ENCODE measurements around the gene ANKLE2.
A peak's percentile ranks its signal among the peaks of the same experiment; 100 is the strongest.
"Not testable (repeated sequence)": the region's sequence is repeated elsewhere in the genome, so short reads cannot be mapped to it uniquely, and the experiment has no call there.

The ANKLE2 gene

GRCh38 chr12:132776816-132777568 is 15.4 kb upstream of the ANKLE2 start:
- DNase-seq (ENCODE audit: low spot score) = no peak

GRCh38 chr12:132776230-132776625 is 14.6 kb upstream of the ANKLE2 start:
- DNase-seq (ENCODE audit: low spot score) = not testable (repeated sequence)

DNA sequence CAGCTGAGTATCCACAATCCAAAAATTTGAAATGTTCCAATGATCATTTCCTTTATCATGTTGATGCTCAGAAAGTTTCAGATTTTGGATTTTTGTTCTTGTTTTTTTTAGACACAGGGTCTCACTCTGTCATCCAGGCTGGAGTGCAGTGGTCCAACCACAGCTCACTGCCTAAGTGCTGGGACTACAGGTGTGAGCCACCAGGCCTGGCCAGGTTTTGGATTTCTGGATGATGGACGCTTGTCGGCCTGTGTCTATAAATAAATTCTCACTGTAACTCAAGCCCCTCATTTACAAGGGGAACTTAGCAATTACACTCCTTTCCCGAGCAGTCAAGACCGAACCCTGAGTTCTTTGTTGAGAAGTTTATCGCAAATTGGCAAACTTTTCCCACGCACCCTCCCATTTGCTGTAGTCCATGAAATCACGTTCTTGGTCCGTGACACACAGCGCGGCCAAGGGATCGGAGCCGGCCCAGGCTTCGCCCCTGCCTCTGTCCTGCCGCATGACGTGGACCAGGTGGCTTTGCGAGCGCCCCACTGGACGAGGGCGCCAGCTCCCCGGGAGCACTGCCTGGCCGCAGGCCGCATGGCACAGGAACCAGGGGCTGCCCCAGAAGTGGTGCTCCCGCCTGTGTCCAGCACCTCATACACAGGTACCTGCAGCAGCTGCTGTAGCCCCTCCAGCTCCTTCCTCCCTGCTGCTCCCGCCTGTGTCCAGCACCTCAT is 14.0 kb upstream of the ANKLE2 start:
- DNase-seq (ENCODE audit: low spot score) = no peak

DNA sequence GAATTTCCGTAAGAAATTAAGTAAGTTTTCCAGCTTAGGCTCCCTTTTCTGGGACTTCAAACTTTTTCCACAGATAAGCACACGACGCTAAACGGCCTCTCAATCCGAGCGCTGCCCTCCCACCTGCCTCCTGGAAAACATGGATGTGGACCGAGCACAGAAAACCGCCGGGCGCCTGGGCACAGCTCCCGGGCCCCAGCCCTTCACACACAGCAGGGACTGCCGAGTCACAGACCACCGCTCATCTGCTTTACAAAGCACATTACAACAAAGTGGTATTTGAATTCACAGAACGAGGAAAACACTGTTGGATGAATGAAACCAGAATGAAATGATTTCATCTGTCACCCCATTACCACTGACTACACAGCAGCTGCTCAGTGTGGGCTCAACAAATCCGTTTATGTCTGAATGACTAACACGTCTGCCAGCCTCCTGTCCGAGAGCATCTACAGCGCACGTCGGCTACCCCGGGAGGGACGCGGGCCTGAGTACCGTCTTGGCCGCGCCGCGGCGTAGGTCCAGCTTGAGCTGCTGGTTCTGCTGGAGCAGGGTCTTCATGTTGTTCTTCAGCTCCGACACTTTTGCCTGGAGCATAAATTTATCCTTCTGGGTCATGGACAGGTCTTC is 13.1 kb upstream of the ANKLE2 start:
- DNase-seq (ENCODE audit: low spot score) = no peak

- DNase-seq (ENCODE audit: low spot score) = no peak
These were observed 12.5 kb upstream of the ANKLE2 start for GRCh38 chr12:132774159-132774558.

GRCh38 chr12:132773077-132773955 is 11.7 kb upstream of the ANKLE2 start:
- no peak for DNase-seq (ENCODE audit: low spot score)

- no peak for DNase-seq (ENCODE audit: low spot score)
These were observed 11.0 kb upstream of the ANKLE2 start for GRCh38 chr12:132772606-132773005.

DNA sequence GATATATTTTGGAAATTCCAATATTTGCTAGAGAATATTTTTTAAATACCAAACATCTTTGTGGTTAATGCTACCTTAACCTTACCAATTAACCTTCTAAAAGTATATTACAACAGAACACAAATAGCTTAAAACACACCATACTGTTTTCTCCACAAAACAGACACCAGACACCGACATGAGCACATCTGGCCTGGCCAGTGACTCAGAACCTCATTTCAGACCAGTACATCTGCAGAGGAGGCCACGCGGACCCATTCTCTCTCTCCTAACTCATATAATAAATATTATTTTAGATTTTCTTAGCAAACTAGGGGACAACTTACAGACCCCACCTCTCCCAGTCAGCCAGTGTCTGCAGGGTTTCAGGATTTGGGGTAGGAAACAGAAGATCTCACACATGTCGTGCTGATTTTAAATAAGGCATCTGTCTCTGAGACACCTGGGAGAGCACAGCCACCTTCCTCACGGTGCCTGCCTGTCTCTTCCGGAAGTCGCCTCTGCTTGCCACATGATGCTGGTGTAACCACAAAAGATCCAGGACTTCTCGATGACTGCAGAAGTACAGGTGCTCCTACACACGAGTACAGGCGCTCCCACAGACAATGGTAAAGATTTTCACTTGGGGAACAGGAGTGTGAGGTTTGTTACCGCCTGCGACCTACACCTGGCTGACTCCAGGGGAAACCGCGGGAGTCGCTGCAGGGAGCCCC is 9.7 kb upstream of the ANKLE2 start:
- DNase-seq (ENCODE audit: low spot score) = no peak

- DNase-seq (ENCODE audit: low spot score) = no peak
These were observed 4.9 kb upstream of the ANKLE2 start for GRCh38 chr12:132766380-132767085.

- no peak for DNase-seq (ENCODE audit: low spot score)
These were observed 3.7 kb upstream of the ANKLE2 start for GRCh38 chr12:132765361-132765760.

- no peak for DNase-seq (ENCODE audit: low spot score)
These were observed 2.6 kb upstream of the ANKLE2 start for GRCh38 chr12:132764231-132764630.

DNA sequence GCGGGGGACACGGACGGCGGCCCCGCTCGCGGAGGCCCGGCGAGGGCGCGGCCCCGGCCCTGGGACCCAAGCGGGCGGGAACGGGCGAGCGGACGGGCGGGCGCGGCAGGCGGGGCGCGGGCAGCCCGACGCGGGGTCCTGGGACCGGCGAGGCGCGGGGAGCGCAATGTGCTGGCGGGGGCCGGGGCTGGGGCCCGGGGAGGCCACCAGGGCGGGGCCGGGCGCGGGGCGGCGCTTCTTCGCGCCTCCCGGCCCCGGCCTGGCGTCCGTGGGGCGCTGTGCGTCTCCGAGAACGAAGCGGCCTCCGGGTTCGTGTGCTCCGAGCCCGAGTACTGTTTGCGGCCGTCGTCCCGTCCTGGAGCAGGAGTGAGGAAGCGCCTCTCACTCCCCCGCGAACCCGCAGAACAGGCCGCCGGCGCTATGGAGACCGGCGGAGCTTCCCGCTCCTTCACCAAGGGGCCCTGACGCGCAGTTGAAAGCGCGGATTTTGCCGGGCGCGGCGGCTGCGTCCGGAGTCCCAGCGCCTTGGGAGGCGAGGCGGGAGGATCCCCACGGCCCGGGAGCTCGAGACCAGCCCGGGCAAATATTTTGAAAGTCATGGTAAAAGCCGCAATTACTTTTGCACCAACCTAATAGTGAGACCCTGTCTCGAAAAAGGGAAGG is 420 bp upstream of the ANKLE2 start:
- peak; percentile 77 for DNase-seq (ENCODE audit: low spot score)

DNA sequence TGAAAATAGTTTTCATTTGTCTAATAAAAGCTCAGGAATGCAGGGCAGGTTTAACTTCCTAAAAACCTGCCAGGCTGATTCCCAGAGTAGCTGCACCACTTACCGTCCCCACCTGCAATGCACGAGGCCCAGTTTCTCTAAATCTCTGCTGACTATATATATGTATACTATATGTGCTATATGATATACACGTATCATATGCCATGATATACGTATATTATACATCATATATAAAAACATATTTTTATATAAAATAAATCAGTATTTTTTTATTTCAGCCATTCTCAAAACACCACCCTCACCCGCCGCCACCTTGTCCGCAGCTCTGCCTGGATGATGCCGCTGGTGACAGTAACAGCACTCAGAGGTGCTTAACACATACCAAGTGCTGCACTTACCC is 2.3 kb downstream of the ANKLE2 start:
- DNase-seq (ENCODE audit: low spot score) = no peak

- DNase-seq (ENCODE audit: low spot score) = not testable (repeated sequence)
These were observed 2.8 kb downstream of the ANKLE2 start for GRCh38 chr12:132758825-132759224.

- no peak for DNase-seq (ENCODE audit: low spot score)
These were observed 7.3 kb downstream of the ANKLE2 start for GRCh38 chr12:132754160-132754932.

DNA sequence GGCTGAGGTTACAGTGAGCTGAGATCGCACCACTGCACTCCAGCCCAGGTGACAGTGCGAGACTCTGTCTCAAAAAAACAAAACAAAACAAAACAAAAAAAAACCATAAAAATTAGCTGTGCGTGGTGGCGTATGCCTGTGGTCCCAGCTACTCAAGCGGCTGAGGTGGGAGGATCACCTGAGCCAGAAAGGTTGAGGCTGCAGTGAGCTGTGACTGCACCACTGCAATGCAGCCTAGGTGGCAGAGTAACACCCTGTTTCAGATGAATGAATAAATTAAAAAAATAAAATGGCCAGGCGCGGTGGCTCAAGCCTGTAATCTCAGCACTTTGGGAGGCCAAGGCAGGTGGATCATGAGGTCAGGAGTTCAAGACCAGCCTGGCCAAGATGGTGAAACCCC is 8.0 kb downstream of the ANKLE2 start:
- DNase-seq (ENCODE audit: low spot score) = not testable (repeated sequence)

DNA sequence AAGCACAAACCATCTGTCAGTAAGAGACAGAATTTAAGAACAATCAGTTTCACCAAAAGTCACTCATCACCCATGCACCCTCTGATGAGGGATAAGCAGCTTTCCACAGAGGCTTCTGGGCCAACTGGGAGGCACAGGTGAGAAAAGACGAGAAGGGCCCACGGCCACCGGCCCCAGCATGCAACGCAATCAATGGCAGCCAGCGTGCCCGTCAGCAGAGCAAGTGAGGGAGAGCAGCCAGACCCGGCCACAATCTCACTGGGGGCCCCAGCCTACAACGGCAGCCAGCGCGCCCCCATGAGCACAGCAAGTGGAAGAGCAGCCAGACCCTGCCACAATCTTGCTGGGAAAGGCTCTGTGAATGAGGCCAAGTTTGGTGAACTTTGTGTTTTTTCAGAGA is 13.3 kb downstream of the ANKLE2 start:
- no peak for DNase-seq (ENCODE audit: low spot score)

DNA sequence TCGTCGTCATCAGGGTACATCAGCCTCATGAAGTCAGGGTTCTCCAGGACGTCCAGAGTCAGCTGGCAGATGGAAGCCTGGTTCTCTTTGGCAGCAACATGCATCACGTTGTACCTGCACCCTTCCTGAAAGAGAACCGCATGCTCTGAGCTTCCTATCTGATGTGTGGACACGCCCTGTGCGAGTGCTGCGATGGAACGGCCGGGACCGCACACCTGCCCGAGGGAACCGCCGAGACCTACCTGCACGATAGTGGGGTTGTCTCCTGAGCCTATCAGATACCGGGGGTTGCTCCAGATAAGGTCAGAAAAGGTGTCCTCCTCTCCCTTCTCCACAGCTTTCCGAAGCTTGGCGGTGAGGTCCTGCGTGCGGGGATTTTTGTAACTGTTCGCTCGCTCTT is 13.7 kb downstream of the ANKLE2 start:
- no peak for DNase-seq (ENCODE audit: low spot score)

GRCh38 chr12:132747395-132747794 is 14.2 kb downstream of the ANKLE2 start:
- no peak for DNase-seq (ENCODE audit: low spot score)
